HepG2 (cell line): Measurements from ENCODE around the gene TRAPPC12. TPM values are rescaled to one million over a fixed set of nuclear protein-coding genes. Genes with fewer than 3 reads are reported as not detected.
A peak's percentile ranks its signal among the peaks of the same experiment; 100 is the strongest.

Source experiments
- ADNP ChIP-seq: sonication (generic); formaldehyde crosslinking; IDR thresholded peaks from 2 replicates; pipeline ENCODE4 v1.4.0; 2020; ENCODE audit warnings: missing genetic modification reagents
- ARID2 ChIP-seq: sonication (generic); formaldehyde crosslinking; IDR thresholded peaks from 2 replicates; pipeline ENCODE4 v1.8.1; 2022; ENCODE audit warnings: mild to moderate bottlenecking, missing genetic modification reagents, borderline replicate concordance
- BATF2 ChIP-seq: sonication (generic); formaldehyde crosslinking; IDR thresholded peaks from 2 replicates; pipeline ENCODE4 v1.8.0; 2022; ENCODE audit warnings: mild to moderate bottlenecking, missing genetic modification reagents, moderate library complexity
- CBX1 ChIP-seq: IDR thresholded peaks from one replicate; pipeline ENCODE4 v1.6.1; 2016; ENCODE audit warnings: antibody characterized with exemption, low read depth
- DNMT3B ChIP-seq: conservative IDR thresholded peaks from 2 replicates; pipeline ENCODE4 v1.6.1; 2016; ENCODE audit warnings: missing biosample characterization, control low read depth
- KDM2A ChIP-seq: sonication (generic); formaldehyde crosslinking; IDR thresholded peaks from 2 replicates; pipeline ENCODE4 v1.4.0; 2020; ENCODE audit warnings: low read depth, missing genetic modification reagents, borderline replicate concordance
- LRRFIP1 ChIP-seq: sonication (generic); formaldehyde crosslinking; conservative IDR thresholded peaks from 2 replicates; pipeline ENCODE4 v1.4.0; 2020; ENCODE audit warnings: missing genetic modification reagents
- NR2F6 ChIP-seq, 2 experiments: IDR thresholded peaks; 2 replicates each; pipeline ENCODE4 v1.6.1; 2016; ENCODE audit warnings: antibody characterized with exemption in 1 of 2, mild to moderate bottlenecking in 1 of 2
- PAX8 ChIP-seq: sonication (generic); formaldehyde crosslinking; IDR thresholded peaks from 2 replicates; pipeline ENCODE4 v1.8.0; 2022; ENCODE audit warnings: mild to moderate bottlenecking, missing genetic modification reagents, borderline replicate concordance
- PLSCR1 ChIP-seq: sonication (generic); formaldehyde crosslinking; IDR thresholded peaks from 2 replicates; pipeline ENCODE4 v1.5.0; 2020; ENCODE audit warnings: missing genetic modification reagents, mild to moderate bottlenecking, borderline replicate concordance
- POGZ ChIP-seq: sonication (generic); formaldehyde crosslinking; IDR thresholded peaks from 2 replicates; pipeline ENCODE4 v1.4.0; 2020; ENCODE audit warnings: mild to moderate bottlenecking, missing genetic modification reagents
- RFX5 ChIP-seq: IDR thresholded peaks from 2 replicates; pipeline ENCODE4 v1.6.1; 2011; ENCODE audit warnings: low read depth, low read length, improper control_type of control experiment
- SCMH1 ChIP-seq: sonication (generic); formaldehyde crosslinking; IDR thresholded peaks from 2 replicates; pipeline ENCODE4 v1.9.0; 2021; ENCODE audit warnings: missing genetic modification reagents, mild to moderate bottlenecking, borderline replicate concordance
- SOX13 ChIP-seq, 3 experiments: fragments of 450-650 bp in 1 of 3; sonication (generic) in 1 of 3; formaldehyde crosslinking in 1 of 3; IDR thresholded peaks in 2 of 3; conservative IDR thresholded peaks in 1 of 3; 2 replicates each; pipeline versions ENCODE4 v1.5.0 to v1.6.1; 2016 to 2020; ENCODE audit warnings: antibody characterized with exemption in 1 of 3, mild to moderate bottlenecking in 1 of 3, missing compliant biosample characterization in 1 of 3, missing genetic modification reagents in 1 of 3, moderate library complexity in 1 of 3
- ZBTB20 ChIP-seq: sonication (generic); formaldehyde crosslinking; IDR thresholded peaks from 2 replicates; pipeline ENCODE4 v1.8.1; 2023; ENCODE audit warnings: missing genetic modification reagents, low read depth, mild to moderate bottlenecking, borderline replicate concordance
- ZNF251 ChIP-seq: sonication (generic); formaldehyde crosslinking; IDR thresholded peaks from 2 replicates; pipeline ENCODE4 v1.9.0; 2021; ENCODE audit warnings: mild to moderate bottlenecking, missing genetic modification reagents
- ZNF513 ChIP-seq: sonication (generic); formaldehyde crosslinking; conservative IDR thresholded peaks from 2 replicates; pipeline ENCODE4 v1.5.0; 2020; ENCODE audit warnings: missing genetic modification reagents
- ZNF639 ChIP-seq: conservative IDR thresholded peaks from 2 replicates; pipeline ENCODE4 v1.6.1; 2018; ENCODE audit warnings: missing genetic modification reagents
- ZSCAN31 ChIP-seq: sonication (generic); formaldehyde crosslinking; IDR thresholded peaks from 2 replicates; pipeline ENCODE4 v1.5.0; 2020; ENCODE audit warnings: low read depth, mild to moderate bottlenecking, missing genetic modification reagents
- polyA plus RNA-seq, 8 experiments: library from polyadenylated mRNA; depleted of rRNA in 3 of 8; stranded (reverse) in 7 of 8; unstranded in 1 of 8; fragments of >200 nt; fragmentation: Illumina TruSeq in 4 of 8; extraction: Trizol in 4 of 8; gene quantifications; 2 replicates each; pipeline versions ENCODE4 v1.2.1 to v1.2.3, GENCODE V29; 2011 to 2016; ENCODE audit warnings: low read depth in 4 of 8, missing spikeins in 1 of 8, mixed read lengths in 1 of 8; ENCODE audit not compliant: insufficient read depth in 1 of 8
- total RNA-seq, 5 experiments: library from RNA; depleted of rRNA; stranded (reverse); fragments of >200 nt; fragmentation: Illumina TruSeq; extraction: Trizol; gene quantifications; 2 replicates each; pipeline ENCODE4 v1.2.3, GENCODE V29; 2016; ENCODE audit warnings: low read depth in 1 of 5

TRAPPC12 gene
- total and polyA plus RNA-seq, 2 of the 13 experiments (the other 11 are each of a cell fraction or from before 2014, with no cell fraction given) = 46.4 to 97.7 TPM

- TF ChIP-seq PLSCR1 (CRISPR knock-in tag) = no peak; the same call in 1 of the 2 replicates
- peak; percentile 79; the same call in 1 of the 2 replicates for TF ChIP-seq DNMT3B (CRISPR knock-in tag)
- TF ChIP-seq CBX1 = no peak
- TF ChIP-seq ZNF251 = no peak; the same call in none of the 2 replicates
- peak; percentile 100 for TF ChIP-seq ARID2
- peak; percentile 63; the same call in 1 of the 2 replicates for TF ChIP-seq BATF2 (CRISPR knock-in tag)
- TF ChIP-seq SOX13 (IDR thresholded peaks at IDR 0.05) = no peak
- peak in 1 of 2 experiments; percentile 47; a peak in 2 of 4 replicates for TF ChIP-seq SOX13 (CRISPR knock-in tag; conservative IDR thresholded peaks at IDR 0.05 in 1 of 2, IDR thresholded peaks at IDR 0.05 in 1 of 2)
- TF ChIP-seq POGZ (CRISPR knock-in tag) = peak; percentile 76
- TF ChIP-seq ADNP (CRISPR knock-in tag) = peak; percentile 69; the same call in 1 of the 2 replicates
- peak; percentile 53 for TF ChIP-seq ZBTB20 (CRISPR knock-in tag)
- no peak for TF ChIP-seq SCMH1 (CRISPR knock-in tag)
- no peak for TF ChIP-seq ZNF513 (CRISPR knock-in tag)
- TF ChIP-seq RFX5 = no peak; the same call in 1 of the 2 replicates
- no peak for TF ChIP-seq LRRFIP1 (CRISPR knock-in tag)
- peak; percentile 87; the same call in 1 of the 2 replicates for TF ChIP-seq ZNF639 (CRISPR knock-in tag)
- TF ChIP-seq NR2F6 (IDR thresholded peaks at IDR 0.05) = 0 out of 2 replicates have a peak, but pooled peaks have one; percentile 11
- no peak; the same call in 1 of the 2 replicates for TF ChIP-seq NR2F6 (CRISPR knock-in tag; IDR thresholded peaks at IDR 0.05)
- TF ChIP-seq PAX8 (CRISPR knock-in tag) = peak; percentile 68; the same call in 1 of the 2 replicates
- no peak; the same call in none of the 2 replicates for TF ChIP-seq ZSCAN31 (CRISPR knock-in tag)
- peak; percentile 71; the same call in 1 of the 2 replicates for TF ChIP-seq KDM2A (CRISPR knock-in tag)
These were observed 140.0 kb downstream of the TRAPPC12 start, which contains the start of gene ADI1 (continued) for GRCh38 chr2:3519255-3520205.
